ENCODE results near the gene MAPK8IP1.

DNA sequence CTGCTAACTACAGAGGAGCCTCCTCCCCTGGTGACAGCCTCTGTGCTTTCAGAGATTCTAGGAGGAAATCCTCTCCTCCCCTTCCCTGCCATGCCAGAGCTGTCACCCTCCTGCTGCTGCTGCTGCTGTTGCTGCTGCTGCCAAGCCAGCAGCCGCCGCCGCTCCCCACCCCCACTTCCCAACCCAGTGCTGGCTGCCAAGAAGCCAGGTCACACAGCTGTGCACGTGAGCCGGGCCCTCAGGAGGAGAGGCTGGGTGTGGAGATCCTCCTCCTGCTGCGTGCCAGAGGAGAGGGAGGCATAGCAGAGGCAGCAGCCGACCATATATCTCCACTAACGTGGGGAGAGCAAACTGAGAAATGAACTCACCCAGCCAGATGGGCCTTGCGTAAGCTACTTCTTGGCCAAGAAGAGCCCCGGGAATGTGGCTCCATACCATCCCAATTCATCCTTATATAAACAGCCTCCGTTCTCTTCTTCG, 25.8 kb upstream of the MAPK8IP1 start:
- TF ChIP-seq, protein P1, sequence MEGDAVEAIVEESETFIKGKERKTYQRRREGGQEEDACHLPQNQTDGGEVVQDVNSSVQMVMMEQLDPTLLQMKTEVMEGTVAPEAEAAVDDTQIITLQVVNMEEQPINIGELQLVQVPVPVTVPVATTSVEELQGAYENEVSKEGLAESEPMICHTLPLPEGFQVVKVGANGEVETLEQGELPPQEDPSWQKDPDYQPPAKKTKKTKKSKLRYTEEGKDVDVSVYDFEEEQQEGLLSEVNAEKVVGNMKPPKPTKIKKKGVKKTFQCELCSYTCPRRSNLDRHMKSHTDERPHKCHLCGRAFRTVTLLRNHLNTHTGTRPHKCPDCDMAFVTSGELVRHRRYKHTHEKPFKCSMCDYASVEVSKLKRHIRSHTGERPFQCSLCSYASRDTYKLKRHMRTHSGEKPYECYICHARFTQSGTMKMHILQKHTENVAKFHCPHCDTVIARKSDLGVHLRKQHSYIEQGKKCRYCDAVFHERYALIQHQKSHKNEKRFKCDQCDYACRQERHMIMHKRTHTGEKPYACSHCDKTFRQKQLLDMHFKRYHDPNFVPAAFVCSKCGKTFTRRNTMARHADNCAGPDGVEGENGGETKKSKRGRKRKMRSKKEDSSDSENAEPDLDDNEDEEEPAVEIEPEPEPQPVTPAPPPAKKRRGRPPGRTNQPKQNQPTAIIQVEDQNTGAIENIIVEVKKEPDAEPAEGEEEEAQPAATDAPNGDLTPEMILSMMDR (IDR thresholded peaks at IDR 0.05) = no peak
- TF ChIP-seq POLR2AphosphoS5 (IDR thresholded peaks at IDR 0.05; ENCODE audit: low read depth, low read length) = no peak
- TF ChIP-seq TCF7L2 (IDR thresholded peaks at IDR 0.05; ENCODE audit: low read depth, low read length) = no peak
- TF ChIP-seq, protein P2, sequence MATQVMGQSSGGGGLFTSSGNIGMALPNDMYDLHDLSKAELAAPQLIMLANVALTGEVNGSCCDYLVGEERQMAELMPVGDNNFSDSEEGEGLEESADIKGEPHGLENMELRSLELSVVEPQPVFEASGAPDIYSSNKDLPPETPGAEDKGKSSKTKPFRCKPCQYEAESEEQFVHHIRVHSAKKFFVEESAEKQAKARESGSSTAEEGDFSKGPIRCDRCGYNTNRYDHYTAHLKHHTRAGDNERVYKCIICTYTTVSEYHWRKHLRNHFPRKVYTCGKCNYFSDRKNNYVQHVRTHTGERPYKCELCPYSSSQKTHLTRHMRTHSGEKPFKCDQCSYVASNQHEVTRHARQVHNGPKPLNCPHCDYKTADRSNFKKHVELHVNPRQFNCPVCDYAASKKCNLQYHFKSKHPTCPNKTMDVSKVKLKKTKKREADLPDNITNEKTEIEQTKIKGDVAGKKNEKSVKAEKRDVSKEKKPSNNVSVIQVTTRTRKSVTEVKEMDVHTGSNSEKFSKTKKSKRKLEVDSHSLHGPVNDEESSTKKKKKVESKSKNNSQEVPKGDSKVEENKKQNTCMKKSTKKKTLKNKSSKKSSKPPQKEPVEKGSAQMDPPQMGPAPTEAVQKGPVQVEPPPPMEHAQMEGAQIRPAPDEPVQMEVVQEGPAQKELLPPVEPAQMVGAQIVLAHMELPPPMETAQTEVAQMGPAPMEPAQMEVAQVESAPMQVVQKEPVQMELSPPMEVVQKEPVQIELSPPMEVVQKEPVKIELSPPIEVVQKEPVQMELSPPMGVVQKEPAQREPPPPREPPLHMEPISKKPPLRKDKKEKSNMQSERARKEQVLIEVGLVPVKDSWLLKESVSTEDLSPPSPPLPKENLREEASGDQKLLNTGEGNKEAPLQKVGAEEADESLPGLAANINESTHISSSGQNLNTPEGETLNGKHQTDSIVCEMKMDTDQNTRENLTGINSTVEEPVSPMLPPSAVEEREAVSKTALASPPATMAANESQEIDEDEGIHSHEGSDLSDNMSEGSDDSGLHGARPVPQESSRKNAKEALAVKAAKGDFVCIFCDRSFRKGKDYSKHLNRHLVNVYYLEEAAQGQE (IDR thresholded peaks at IDR 0.05; ENCODE audit: insufficient read depth in 1 of 2, low read depth in 2 of 2, low read length in 1 of 2) = no peak
